GM18519 (cell line): ENCODE results near the gene ZNF215.
"Not testable (repeated sequence)": the region's sequence is repeated elsewhere in the genome, so short reads cannot be mapped to it uniquely, and the experiment has no call there.

ENCODE experiments used
- ATAC-seq: cut with Tn5 transposase; IDR thresholded peaks from one replicate; pipeline ENCODE4 v1.9.1; 2021; ENCODE audit warnings: mild to moderate bottlenecking, moderate library complexity; ENCODE audit not compliant: unreplicated experiment, low FRiP score

ZNF215 gene

GRCh38 chr11:6931146-6931713 is 5.0 kb downstream of the ZNF215 start:
- no peak for ATAC-seq

GRCh38 chr11:6932145-6932544 is 5.9 kb downstream of the ZNF215 start:
- ATAC-seq = no peak

- no peak for ATAC-seq
These were observed 15.7 kb downstream of the ZNF215 start for GRCh38 chr11:6941970-6942369.

- no peak for ATAC-seq
These were observed 16.9 kb downstream of the ZNF215 start for GRCh38 chr11:6943131-6943530.

- ATAC-seq = not testable (repeated sequence)
These were observed 28.0 kb downstream of the ZNF215 start for GRCh38 chr11:6954248-6954647.

DNA sequence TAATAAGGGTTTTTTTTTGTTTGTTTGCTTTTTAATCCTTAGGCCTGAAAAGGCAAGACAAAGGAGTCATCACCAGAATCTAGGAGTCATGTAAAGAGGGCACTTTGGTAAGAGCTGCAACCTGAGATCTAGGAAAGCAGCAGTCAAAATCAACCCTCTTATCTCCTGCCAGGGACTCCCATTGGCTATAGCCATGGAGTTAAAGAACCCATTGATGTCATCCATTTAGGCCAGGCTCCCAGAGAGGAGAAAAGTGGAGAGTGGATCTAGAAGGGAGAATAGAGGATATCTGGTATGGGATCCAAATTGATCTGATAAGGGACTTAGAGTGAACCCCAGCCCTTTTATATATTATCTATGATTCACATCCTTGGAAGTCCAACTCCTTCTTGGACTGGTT is 35.9 kb downstream of the ZNF215 start:
- ATAC-seq = no peak

- ATAC-seq = peak; percentile 78
These were observed 36.4 kb downstream of the ZNF215 start for GRCh38 chr11:6962673-6963072.

- no peak for ATAC-seq
These were observed 42.6 kb downstream of the ZNF215 start for GRCh38 chr11:6968816-6969215.

- ATAC-seq = not testable (repeated sequence)
These were observed 43.6 kb downstream of the ZNF215 start for GRCh38 chr11:6969854-6970253.

DNA sequence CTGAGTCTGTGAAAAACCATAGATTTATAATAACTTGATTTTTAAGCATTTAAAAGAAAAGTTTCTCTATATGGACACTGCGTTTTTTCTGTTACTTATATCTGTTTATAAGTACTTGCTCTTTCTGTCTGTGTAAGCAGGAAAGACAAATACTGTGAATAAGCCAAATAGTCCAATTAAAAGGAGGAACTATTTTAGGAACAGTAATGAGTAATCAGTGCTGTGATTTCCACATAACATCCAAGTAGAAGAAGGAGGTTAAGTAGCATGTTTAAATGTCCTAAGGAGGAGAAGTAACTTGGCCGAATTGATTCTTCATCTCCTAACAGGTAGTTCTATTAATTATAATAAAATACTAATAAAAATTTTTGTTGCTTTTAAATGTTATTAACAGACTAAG is 53.1 kb downstream of the ZNF215 start:
- no peak for ATAC-seq

DNA sequence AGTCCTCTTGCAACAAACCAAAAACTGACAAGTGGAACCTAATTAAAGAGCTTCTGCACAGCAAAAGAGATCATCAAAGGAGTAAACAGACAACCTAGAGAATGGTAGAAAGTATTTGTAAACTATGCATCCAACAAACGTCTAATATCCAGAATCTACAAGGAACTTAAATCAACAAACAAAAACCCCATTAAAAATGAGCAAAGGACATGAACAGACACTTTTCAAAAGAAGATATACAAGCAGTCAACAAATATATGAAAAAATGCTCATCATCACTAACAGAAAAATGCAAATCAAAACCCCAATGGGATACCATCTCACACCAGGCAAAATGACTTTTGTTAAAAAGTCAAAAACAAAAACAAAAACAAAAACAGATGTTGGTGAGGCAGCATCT is 60.3 kb downstream of the ZNF215 start:
- no peak for ATAC-seq

GRCh38 chr11:6988506-6988905 is 62.3 kb downstream of the ZNF215 start:
- no peak for ATAC-seq

- ATAC-seq = no peak
These were observed 65.0 kb downstream of the ZNF215 start for GRCh38 chr11:6991227-6991626.

GRCh38 chr11:6992026-6992425 is 65.8 kb downstream of the ZNF215 start:
- ATAC-seq = no peak

GRCh38 chr11:6992457-6993417 is 66.5 kb downstream of the ZNF215 start:
- no peak for ATAC-seq

DNA sequence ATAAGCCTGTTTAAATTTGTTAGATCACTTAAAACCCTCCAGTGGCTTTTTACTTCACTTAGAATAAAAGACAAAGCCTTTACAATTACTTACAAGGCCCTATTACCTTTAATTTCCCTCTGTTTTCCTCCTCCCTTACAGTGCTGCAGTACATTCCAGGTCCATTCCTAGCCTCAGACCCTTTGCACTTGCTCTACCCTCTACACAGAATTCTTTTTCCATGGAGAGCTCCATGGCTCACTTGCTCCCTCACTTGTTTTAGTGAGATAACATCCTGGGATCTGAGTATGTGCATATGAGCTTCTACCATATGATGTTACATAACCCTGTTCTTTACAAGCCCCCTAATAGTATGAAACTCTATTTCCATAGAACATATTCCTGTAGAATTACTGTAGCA is 69.5 kb downstream of the ZNF215 start:
- no peak for ATAC-seq

DNA sequence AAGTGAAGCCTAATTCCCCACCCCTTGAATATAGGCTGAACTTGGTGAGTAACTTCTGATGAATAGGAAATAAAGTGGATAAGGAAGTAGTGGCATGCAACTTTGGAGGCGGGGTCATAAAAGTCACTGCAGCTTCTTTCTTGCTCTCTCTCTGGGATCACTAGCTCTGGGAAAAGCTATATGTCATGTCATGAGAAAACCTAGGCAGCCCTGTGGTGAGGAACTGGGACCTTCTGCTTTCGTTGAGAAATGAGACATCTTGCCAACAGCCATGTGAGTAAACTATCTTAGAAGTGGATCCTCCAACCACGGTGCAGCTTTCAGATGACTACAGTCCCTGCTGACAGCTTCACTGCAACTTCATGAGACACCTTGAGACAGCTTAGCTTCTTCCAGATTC is 78.3 kb downstream of the ZNF215 start:
- ATAC-seq = peak; percentile 73
